ENCODE measurements around the gene OR8K5.

Gene OR8K5

GRCh38 chr11:56160217-56160616 lies at the start of gene OR8K5:
OR8K5 (minus strand) TSS chr11:56160317; CDS start chr11:56160317, 0 bp downstream.
- no peak for TF ChIP-seq CTCF (conservative IDR thresholded peaks at IDR 0.05)
- H3K27ac ChIP-seq: no peak within 1 kb of the TSS

- H3K27ac ChIP-seq: no peak overlapping the region
- TF ChIP-seq CTCF (conservative IDR thresholded peaks at IDR 0.05): no peak
Observed at GRCh38 chr11:56207790-56208189, 47.7 kb upstream of the OR8K5 start.

GRCh38 chr11:56197367-56197766 lies 37.2 kb upstream of the OR8K5 start:
- TF ChIP-seq CTCF (conservative IDR thresholded peaks at IDR 0.05): no peak
- H3K27ac ChIP-seq: no peak overlapping the region

- H3K27ac ChIP-seq: no peak overlapping the region
- no peak for TF ChIP-seq CTCF (conservative IDR thresholded peaks at IDR 0.05)
Observed at GRCh38 chr11:56196705-56197104, 36.6 kb upstream of the OR8K5 start.

GRCh38 chr11:56188602-56189001 lies 28.5 kb upstream of the OR8K5 start:
- TF ChIP-seq CTCF (conservative IDR thresholded peaks at IDR 0.05): no peak
- H3K27ac ChIP-seq: no peak overlapping the region

- no peak overlapping the region for H3K27ac ChIP-seq
- no peak for TF ChIP-seq CTCF (conservative IDR thresholded peaks at IDR 0.05)
Observed at GRCh38 chr11:56183459-56183858, 23.3 kb upstream of the OR8K5 start.

GRCh38 chr11:56176318-56176717 lies 16.2 kb upstream of the OR8K5 start, which contains the start of gene OR5J2:
OR5J2 (plus strand) TSS chr11:56176618; CDS start chr11:56176618, 0 bp downstream.
- TF ChIP-seq CTCF (conservative IDR thresholded peaks at IDR 0.05): no peak
- H3K27ac ChIP-seq: no peak within 1 kb of the TSS
